Glomerular visceral epithelial cell (primary cell): ENCODE results near the gene CLN6.
"Not testable (repeated sequence)": the region's sequence is repeated elsewhere in the genome, so short reads cannot be mapped to it uniquely, and the experiment has no call there.

Experiments used
- DNase-seq: peaks from one replicate; pipeline ENCODE4 v3.0.0-alpha.2; 2016; ENCODE audit errors: extremely low spot score

CLN6 gene

GRCh38 chr15:68190048-68190447 is 39.5 kb downstream of the CLN6 start:
- no peak for DNase-seq

DNA sequence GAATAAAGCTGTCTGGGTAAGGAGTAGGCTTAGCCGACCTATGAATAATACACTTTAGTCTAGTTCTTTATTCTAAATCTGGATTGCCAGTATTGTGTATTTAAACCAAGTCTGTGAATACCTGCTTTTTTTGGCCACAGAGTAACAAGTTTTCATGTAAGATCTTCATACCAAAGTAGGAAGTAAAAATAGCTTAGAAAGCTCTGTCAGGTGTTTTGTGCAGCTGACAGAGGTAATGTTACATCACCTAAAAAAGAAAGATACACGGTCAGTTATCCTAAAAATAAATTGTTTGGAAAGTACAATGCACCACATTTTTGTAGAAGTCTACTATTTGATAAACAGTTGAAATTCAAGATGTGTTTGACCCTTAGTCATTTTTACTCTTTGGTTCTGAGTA is 40.9 kb downstream of the CLN6 start:
- DNase-seq, result no peak

- no peak for DNase-seq
These were observed 42.0 kb downstream of the CLN6 start for GRCh38 chr15:68187559-68187958.

GRCh38 chr15:68186671-68187397 is 42.7 kb downstream of the CLN6 start:
- no peak for DNase-seq

DNA sequence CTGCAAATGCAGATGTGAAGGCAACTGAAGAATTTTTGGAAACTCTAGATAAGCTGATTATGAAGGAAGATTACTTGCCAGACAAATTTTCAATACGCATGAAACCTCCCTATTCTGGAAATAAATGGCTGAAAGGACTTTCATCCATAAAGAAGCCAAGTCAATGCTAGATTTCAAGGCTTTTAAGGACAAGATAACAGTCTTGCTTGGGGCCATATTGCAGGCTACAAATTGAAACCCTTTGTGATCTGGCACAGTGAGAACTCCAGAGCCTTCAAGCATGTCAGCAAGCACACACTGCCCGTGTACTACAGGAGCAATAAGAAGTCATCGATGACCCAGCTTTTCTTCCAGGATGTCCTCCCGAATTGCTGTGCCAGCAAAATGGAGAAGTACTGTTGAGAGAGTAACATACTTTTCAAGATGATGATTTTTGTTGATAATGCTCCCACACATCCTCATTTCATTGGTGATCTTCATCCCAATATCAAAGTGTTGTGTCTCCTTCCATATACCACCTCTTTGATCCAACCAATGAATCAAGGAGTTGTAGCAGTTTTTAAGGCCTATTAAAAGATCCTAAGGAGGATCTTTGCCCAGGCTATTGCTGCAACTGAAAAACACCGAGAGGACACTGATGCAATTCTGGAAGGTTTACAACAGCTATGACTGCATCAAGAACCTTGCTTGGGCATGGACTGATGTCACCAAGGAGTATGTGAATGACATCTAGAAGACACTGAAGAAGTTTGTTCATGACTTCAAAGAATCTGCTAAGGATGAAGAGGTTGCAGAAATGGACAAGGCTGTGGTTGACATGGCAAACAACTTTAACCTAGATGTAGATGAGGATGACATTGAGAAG is 44.7 kb downstream of the CLN6 start:
- no peak for DNase-seq

DNA sequence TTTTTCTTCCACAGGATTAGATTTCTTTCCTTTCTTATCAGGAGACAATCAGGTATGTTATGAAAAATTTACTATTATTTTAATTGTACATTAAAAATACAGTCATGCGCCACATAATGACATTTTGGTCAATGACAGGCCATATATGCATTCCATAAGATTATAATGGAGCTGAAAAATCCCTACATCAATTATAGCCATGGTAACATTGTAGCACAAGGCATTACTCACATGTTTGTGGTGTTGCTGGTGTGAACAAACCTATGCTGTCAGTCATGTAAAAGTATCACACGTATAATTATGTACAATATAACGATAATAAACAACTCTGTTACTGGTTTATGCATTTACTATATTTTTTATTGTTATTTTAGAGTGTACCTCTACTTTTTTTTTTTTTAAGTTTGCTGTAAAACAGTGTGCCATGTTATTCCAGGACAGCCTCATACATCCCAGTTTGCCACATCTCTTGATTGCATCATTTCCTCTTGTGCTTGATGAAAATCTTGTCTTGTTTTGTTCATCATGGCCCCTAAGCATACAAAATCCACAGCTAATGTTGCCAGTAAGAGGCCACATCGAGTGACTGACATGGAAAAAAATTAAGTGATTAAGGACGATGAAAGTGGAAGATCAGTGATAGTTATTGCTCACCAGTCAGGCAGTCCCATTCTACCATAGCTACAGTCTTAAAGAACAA is 45.8 kb downstream of the CLN6 start:
- DNase-seq, result no peak

DNA sequence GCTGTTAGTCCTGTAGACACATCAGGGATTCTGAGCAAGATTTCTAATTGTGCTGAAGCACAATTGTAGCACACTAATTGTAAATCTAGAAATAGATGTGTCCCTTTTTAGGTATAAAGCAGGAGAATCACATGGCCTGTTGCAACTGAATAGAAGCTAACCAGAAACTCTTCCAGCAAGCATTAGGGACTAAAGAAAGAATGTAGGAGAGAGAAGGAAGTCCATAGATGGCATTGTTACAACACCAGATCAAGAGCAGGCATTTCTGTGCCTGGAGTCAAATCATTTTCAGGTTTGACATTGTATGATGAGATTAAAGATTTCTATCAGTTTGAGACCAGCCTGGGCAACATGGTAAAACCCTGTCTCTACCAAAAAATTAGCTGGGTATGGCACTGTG is 51.8 kb downstream of the CLN6 start:
- DNase-seq, result no peak

- no peak for DNase-seq
These were observed 52.9 kb downstream of the CLN6 start for GRCh38 chr15:68176601-68177000.

GRCh38 chr15:68175526-68175925 is 54.0 kb downstream of the CLN6 start:
- no peak for DNase-seq

DNA sequence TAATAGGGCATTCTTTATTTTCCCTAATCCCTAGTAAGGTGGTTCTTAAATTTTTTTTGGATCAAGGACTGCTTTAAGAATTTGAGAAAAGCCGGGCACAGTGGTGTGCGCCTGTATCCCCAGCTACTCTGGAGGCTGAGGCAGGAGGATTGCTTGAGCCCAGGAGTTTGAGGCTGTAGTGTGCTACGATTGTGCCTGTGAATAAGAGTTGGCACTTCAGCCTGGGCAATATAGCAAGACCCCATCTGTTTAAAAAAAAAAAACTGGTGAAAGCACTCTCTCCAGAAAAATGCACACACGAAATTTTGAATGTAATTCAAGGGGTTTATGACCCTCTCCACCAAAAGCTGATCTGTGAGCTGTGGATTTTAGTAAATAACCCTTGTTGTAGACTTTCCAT is 56.4 kb downstream of the CLN6 start:
- DNase-seq, result no peak

DNA sequence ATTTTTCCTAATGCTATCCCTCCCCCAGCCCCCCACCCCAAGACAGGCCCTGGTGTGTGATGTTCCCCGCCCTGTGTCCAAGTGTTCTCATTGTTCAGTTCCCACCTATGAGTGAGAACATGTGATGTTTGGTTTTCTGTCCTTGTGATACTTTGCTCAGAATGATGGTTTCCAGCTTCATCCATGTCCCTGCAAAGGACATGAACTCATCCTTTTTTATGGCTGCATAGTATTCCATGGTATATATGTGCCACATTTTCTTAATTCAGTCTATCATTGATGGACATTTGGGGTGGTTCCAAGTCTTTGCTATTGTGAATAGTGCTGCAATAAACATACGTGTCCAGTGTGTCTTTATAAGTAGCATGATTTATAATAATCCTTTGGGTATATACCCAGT is 57.5 kb downstream of the CLN6 start:
- DNase-seq, result not testable (repeated sequence)

DNA sequence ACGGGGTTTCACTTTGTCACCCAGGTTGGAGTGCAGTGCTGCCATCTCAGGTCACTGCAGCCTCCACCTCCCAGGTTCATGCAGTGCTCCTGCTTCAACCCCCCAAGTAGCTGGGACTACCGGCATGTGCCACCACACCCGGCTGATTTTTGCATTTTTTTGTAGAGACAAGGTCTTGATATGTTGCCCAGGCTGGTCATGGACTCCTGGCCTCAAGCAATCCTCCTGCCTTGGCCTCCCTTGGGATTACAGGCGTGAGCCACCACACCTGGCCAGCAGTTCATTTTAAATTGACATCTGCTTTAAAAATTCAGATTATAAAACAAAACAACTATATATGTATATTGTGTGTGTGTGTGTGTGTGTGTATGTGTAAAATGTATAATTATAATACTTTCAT is 62.7 kb downstream of the CLN6 start:
- no peak for DNase-seq

GRCh38 chr15:68163191-68163590 is 66.3 kb downstream of the CLN6 start:
- no peak for DNase-seq

- DNase-seq, result no peak
These were observed 71.4 kb downstream of the CLN6 start for GRCh38 chr15:68158046-68158628.

GRCh38 chr15:68157074-68157473 is 72.5 kb downstream of the CLN6 start:
- DNase-seq, result no peak
